Activated naive CD4-positive, alpha-beta T cell treated with anti-CD3 and anti-CD28 coated beads for 36 hours (primary cell): ENCODE results near the gene RBFOX2. TPM values are rescaled to one million over a fixed set of nuclear protein-coding genes. Genes with fewer than 3 reads are reported as not detected.

Experiments
- CTCF ChIA-PET: fragments of 350-600 bp; sonication (Branson Sonifier 250); formaldehyde crosslinking; loops from one replicate; lab custom pipeline; 2021; ENCODE audit warnings: antibody characterized with exemption; lab: Charles Lee
- DNase-seq: peaks from one replicate; pipeline ENCODE4 v3.0.0-alpha.2; 2020
- H3K27ac Mint-ChIP-seq: one replicate; pipeline ENCODE4 v1.8.0; 2021; ENCODE audit warnings: mild to moderate bottlenecking, mixed read lengths
- H3K27me3 Mint-ChIP-seq: one replicate; pipeline ENCODE4 v1.8.0; 2021; ENCODE audit warnings: low read depth, mixed read lengths
- H3K36me3 Mint-ChIP-seq: one replicate; pipeline ENCODE4 v1.8.0; 2021; ENCODE audit warnings: low read depth, mixed read lengths
- H3K4me1 Mint-ChIP-seq: one replicate; pipeline ENCODE4 v1.8.0; 2021; ENCODE audit warnings: low read depth, mixed read lengths
- H3K4me3 Mint-ChIP-seq: one replicate; pipeline ENCODE4 v1.8.0; 2021; ENCODE audit warnings: mild to moderate bottlenecking, moderate library complexity, mixed read lengths
- H3K9me3 Mint-ChIP-seq: one replicate; pipeline ENCODE4 v1.8.0; 2021; ENCODE audit warnings: mixed read lengths
- intact Hi-C: fragments of 100-400 bp; cut with micrococcal nuclease; formaldehyde crosslinking; loops from one replicate; pipeline ENCODE4 v1.15.1; 2023
- total RNA-seq, 2 experiments: library from RNA; stranded (reverse); gene quantifications; one replicate each; pipeline ENCODE4 v1.2.3, GENCODE V29; 2021

RBFOX2 gene
- total RNA-seq, 2 experiments from 2014 or later = 3.3 to 4.3 TPM

DNA sequence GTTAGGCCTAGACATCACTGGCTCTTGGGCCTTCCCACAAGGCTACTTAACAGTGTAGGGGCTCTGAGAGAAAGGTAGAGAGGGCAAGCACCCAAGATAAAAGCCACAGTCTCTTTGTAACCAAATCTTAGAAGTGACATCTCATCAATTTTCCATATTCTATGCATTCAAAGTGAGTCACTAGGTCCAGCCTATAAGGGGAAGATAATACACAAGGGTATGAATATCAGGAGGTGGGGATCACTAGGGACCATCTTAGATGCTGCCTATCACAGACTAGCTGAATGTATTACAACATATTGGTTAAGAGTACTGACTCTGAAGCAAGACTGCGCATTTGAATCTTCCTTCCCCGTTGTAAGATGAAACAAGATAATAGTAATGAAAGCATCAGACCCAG, 144.1 kb downstream of the RBFOX2 start:
- no peaks in the 10 kb centered on the region for H3K36me3 Mint-ChIP-seq
- intact Hi-C loops = no loop called here
- peaks cover 23% of the 10 kb centered on the region for H3K4me1 Mint-ChIP-seq
- H3K27ac Mint-ChIP-seq = no peak overlapping the region
- no peaks in the 10 kb centered on the region for H3K9me3 Mint-ChIP-seq
- H3K27me3 Mint-ChIP-seq = no peaks in the 10 kb centered on the region
- H3K4me3 Mint-ChIP-seq = no peak overlapping the region
- CTCF ChIA-PET = interaction anchor here (0.7 kb wide), 1 partner anchor 24 kb away, joined by 3 read pairs; no protein-coding TSS in a partner anchor
- DNase-seq = no peak

DNA sequence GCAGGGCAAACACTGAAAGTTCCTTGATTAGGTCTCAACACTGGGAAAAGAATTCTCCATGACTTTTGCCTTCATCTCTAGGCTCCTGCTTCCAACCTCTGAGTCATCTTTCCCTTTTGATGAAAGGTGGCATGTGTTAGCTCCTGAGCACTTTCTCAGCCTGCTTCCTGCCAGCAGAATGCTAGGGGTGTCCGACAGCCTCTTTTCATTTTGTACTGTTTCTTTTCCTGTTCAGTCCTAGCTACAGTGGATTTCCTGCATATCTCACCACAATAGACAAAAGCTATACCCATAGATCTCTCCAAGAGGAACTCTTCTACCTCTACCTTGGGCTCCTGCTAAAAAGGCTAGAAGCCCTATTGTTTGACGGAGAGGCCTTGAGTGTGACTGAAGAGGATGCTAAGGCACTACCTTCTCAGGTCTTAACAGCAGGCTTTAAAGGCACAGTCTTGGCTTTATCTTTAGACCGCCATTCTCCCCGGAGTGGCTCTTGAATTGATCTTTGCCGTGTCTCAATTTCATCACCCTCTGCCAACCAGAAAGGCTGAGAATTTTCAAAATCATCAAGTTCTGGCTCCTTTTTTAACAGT, 145.5 kb downstream of the RBFOX2 start:
- intact Hi-C loops = no loop called here
- Mint-ChIP-seq H3K27me3 (no peaks in the 10 kb centered on the region), H3K4me3 (no peak overlapping the region), H3K27ac (no peak overlapping the region), H3K4me1 (peaks cover 23% of the 10 kb centered on the region), H3K9me3 (no peaks in the 10 kb centered on the region), H3K36me3 (no peaks in the 10 kb centered on the region)
- DNase-seq = peak; percentile 13
- CTCF ChIA-PET = no interaction called here

DNA sequence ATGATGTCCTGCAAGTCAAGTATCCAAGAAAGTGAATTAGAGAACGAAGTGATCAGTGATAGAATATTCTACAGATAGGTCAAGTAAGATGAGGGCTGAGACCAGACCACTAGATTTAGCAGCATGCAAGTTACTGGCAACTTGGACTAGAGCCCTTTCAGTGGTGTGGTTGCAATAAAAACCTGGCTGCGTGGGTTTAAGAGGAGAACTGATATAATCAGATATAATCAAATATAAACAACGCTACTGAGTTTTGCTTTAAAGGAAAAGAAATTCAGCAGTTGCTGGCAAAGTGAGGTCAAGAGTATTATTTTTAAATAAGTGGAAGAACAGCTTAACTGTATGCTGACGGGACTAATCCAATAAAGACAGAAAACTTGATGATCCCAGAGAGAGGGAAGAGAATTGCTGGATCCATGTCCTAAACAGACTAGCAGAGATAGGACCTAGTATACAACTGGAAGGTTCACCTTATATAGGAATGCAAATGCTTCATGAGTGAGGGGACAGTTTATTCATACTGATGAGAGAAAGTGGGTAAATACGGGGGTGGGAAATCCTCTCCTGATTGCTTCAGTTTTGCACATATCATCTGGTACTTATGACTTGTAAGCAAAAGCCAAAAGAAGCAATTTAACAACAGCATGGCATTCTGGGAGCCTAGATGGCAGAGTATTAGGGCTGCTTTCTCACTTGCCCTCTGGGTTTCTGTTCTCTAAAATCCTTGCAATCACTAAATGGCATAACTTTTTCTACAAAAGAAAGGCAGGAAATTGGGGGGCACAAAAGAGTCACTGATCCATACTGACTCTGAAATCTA, 146.2 kb downstream of the RBFOX2 start:
- DNase-seq = no peak
- H3K4me3 Mint-ChIP-seq = no peak overlapping the region
- peaks cover 23% of the 10 kb centered on the region for H3K4me1 Mint-ChIP-seq
- intact Hi-C loops = no loop called here
- H3K27ac Mint-ChIP-seq = no peak overlapping the region
- no peaks in the 10 kb centered on the region for H3K36me3 Mint-ChIP-seq
- H3K27me3 Mint-ChIP-seq = no peaks in the 10 kb centered on the region
- CTCF ChIA-PET = no interaction called here
- no peaks in the 10 kb centered on the region for H3K9me3 Mint-ChIP-seq

DNA sequence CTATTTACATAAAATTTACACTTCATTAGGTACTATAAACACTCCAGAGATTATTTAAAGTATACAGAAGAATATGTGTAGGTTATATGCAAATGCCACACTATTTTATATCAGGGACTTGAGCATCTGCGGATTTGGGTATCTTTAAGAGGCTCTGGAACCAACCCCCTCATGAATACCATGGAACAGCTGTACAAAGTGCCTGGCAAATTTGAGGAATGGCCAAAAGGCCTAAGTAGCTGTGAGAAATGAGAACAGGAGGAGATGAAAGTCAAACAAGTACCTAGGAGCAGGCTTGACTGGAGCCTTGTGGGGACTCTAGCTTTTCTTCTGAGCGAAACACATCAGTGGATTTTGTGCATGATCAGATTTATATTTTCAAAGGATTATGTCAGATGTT, 149.3 kb downstream of the RBFOX2 start:
- peaks cover 30% of the 10 kb centered on the region for H3K4me1 Mint-ChIP-seq
- no peak overlapping the region for H3K4me3 Mint-ChIP-seq
- DNase-seq = no peak
- no peaks in the 10 kb centered on the region for H3K27me3 Mint-ChIP-seq
- H3K9me3 Mint-ChIP-seq = no peaks in the 10 kb centered on the region
- CTCF ChIA-PET = interaction anchor here (1.9 kb wide), 1 partner anchor 186 kb away, joined by 5 read pairs; no protein-coding TSS in a partner anchor
- no peaks in the 10 kb centered on the region for H3K36me3 Mint-ChIP-seq
- intact Hi-C loops = no loop called here
- no peak overlapping the region for H3K27ac Mint-ChIP-seq

DNA sequence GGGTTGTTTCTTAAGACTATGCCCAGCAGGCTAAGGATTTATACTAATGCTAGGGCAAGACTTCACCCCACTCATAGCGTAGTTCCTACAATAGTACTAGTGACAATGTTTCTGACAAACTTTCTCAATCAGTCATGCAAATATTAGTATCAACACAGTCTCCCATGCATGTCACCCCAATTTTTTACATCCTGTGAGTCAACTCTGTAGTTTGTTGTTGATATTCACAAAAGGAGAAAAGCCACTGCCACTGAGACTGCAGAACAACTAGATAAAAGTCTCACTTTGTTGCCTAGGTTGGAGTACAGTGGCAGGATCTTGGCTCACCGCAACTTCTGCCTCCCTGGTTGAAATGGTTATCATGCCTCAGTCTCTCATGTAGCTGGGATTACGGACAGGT, 155.2 kb downstream of the RBFOX2 start:
- H3K36me3 Mint-ChIP-seq = no peaks in the 10 kb centered on the region
- H3K27ac Mint-ChIP-seq = no peak overlapping the region
- no peak for DNase-seq
- peaks cover 2% of the 10 kb centered on the region for H3K9me3 Mint-ChIP-seq
- intact Hi-C loops = no loop called here
- peaks cover 8% of the 10 kb centered on the region for H3K4me1 Mint-ChIP-seq
- no peaks in the 10 kb centered on the region for H3K27me3 Mint-ChIP-seq
- CTCF ChIA-PET = interaction anchor here (1.6 kb wide), 1 partner anchor 192 kb away, joined by 4 read pairs; no protein-coding TSS in a partner anchor
- H3K4me3 Mint-ChIP-seq = no peak overlapping the region

DNA sequence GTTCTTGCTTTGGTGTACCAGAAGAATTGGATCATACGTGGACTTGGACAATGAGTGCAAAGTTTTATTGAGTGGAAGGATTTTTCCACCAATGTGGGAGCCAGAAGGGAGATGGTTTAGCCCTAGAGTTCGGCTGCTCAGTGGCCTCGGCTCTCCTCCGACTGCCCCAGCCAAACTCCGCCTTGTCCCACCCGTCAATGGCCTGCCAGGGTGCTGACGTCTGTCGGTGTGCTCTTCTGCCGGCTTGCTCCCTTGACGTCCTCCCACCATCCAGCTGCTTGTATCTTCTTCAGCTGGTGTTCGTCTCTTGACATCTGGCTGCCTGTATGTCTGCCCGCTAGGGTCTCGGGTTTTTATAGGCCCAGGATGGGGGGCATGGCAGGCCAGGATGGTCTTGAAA, 156.2 kb downstream of the RBFOX2 start:
- Mint-ChIP-seq H3K27me3 (no peaks in the 10 kb centered on the region), H3K27ac (no peak overlapping the region), H3K9me3 (peaks cover 2% of the 10 kb centered on the region), H3K4me3 (no peak overlapping the region), H3K4me1 (peaks cover 8% of the 10 kb centered on the region), H3K36me3 (no peaks in the 10 kb centered on the region)
- intact Hi-C loops = no loop called here
- no peak for DNase-seq
- CTCF ChIA-PET = interaction anchor here (1.0 kb wide), 1 partner anchor 257 kb away, joined by 3 read pairs; no protein-coding TSS in a partner anchor

DNA sequence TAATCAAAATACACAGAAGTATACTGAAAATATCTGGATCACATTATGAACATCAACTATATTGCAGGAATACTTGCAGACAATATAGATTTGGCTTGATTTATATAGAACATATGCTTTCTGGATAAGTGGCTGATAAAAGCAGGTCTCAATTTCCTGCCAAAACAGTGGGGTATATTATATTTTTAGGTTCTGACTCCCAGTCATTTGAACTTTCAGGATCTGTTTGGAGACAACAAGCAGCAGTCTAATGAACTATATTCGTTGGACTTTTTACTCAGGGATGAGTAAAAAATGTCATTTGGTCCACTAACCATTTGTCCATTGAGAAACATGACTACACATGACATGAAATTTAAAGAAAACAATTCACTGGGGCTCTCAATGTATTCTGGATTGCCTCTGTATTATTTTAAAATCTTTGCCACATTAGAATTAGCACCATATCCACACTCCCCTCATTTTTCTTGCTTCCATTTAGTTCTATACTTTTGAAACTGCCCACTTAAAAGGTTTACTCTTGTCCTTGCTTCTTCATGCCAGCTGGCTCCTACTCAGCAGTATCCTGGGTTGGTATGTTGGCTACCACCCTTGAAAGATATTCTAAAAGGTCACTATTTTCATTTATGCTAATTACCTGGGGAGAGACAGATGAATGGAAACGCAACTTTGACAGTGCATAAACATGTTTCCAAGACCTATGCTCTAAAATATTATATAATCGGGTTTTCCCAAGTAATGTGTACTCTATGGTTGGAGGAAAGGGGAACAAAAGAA, 157.9 kb downstream of the RBFOX2 start:
- H3K9me3 Mint-ChIP-seq = peaks cover 2% of the 10 kb centered on the region
- no peaks in the 10 kb centered on the region for H3K27me3 Mint-ChIP-seq
- DNase-seq = no peak
- CTCF ChIA-PET = no interaction called here
- H3K27ac Mint-ChIP-seq = no peak overlapping the region
- H3K4me1 Mint-ChIP-seq = no peaks in the 10 kb centered on the region
- no peak overlapping the region for H3K4me3 Mint-ChIP-seq
- intact Hi-C loops = no loop called here
- no peaks in the 10 kb centered on the region for H3K36me3 Mint-ChIP-seq

DNA sequence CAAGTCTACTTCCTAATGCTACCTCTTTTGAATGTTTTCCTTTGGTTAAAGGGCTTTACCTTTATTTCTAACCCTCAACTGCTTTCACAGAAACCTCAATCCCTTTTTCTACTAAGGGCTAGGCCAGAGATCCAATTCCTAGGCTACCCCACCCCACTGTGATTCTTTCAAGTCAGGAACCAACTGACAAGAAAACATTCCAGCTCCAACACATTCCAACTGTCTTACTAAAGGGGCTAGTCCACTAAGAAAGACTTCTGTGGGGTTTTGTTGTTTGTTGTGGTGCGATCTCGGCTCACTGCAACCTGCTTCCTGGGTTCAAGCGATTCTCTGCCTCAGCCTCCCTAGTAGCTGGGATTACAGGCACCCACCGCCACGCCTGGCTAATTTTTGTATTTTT, 159.7 kb downstream of the RBFOX2 start:
- no peaks in the 10 kb centered on the region for H3K36me3 Mint-ChIP-seq
- H3K27ac Mint-ChIP-seq = no peak overlapping the region
- no peak for DNase-seq
- no peaks in the 10 kb centered on the region for H3K4me1 Mint-ChIP-seq
- intact Hi-C loops = no loop called here
- peaks cover under 1% of the 10 kb centered on the region for H3K9me3 Mint-ChIP-seq
- no peak overlapping the region for H3K4me3 Mint-ChIP-seq
- H3K27me3 Mint-ChIP-seq = no peaks in the 10 kb centered on the region
- CTCF ChIA-PET = no interaction called here

DNA sequence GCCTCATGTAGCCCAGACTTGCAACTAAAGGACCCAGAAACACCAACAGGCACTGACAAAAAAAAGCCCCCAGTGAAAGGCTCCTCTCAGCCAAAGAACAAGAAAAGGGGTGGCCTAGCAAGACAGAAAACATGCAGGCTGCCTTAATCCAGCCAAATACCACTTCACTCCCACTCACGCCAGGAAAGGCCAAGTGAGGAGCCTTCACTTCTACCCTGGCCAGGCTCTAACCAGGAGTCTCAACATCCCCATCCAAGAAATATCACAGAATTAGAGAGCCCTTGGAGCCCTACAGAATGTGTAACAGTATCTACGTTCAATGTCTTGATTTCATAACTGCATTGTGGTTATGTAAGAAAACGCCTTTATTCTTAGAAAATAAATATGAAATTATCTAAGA, 162.0 kb downstream of the RBFOX2 start:
- no peak overlapping the region for H3K4me3 Mint-ChIP-seq
- no peaks in the 10 kb centered on the region for H3K9me3 Mint-ChIP-seq
- intact Hi-C loops = no loop called here
- no peaks in the 10 kb centered on the region for H3K36me3 Mint-ChIP-seq
- no peak overlapping the region for H3K27ac Mint-ChIP-seq
- CTCF ChIA-PET = no interaction called here
- DNase-seq = no peak
- H3K27me3 Mint-ChIP-seq = no peaks in the 10 kb centered on the region
- H3K4me1 Mint-ChIP-seq = no peaks in the 10 kb centered on the region

DNA sequence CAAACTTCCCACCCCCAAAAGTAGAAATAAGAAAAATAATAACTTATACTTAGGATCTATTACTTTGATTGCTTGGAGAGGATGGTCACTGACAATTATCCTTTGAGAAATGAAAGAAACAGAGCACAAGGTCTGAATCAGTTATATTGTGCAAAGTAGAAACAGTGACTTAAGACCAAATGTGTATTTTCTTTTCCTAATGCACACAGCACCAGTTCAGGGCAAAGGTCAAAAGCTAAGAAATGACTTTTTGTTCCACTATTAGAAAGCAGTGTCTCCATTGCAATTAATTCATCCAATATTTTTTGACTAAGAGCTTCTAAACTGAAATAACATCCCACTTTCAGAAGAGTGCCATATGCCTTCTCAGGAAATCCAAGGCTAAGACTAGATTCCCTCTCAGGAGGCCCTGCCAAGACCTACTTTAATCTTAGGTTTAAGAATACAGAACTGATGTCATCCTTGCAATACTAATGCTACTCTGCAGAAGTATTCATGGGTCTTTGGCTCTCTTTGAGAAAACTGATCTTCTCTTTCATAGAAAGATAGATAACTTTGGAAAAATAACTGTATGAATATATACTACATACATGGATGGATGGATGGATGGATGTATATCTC, 164.0 kb downstream of the RBFOX2 start:
- Mint-ChIP-seq H3K9me3 (no peaks in the 10 kb centered on the region), H3K4me3 (no peak overlapping the region), H3K27ac (no peak overlapping the region), H3K27me3 (no peaks in the 10 kb centered on the region), H3K36me3 (no peaks in the 10 kb centered on the region), H3K4me1 (no peaks in the 10 kb centered on the region)
- intact Hi-C loops = no loop called here
- CTCF ChIA-PET = interaction anchor here (0.6 kb wide), 1 partner anchor 314 kb away, joined by 3 read pairs; no protein-coding TSS in a partner anchor
- DNase-seq = no peak

DNA sequence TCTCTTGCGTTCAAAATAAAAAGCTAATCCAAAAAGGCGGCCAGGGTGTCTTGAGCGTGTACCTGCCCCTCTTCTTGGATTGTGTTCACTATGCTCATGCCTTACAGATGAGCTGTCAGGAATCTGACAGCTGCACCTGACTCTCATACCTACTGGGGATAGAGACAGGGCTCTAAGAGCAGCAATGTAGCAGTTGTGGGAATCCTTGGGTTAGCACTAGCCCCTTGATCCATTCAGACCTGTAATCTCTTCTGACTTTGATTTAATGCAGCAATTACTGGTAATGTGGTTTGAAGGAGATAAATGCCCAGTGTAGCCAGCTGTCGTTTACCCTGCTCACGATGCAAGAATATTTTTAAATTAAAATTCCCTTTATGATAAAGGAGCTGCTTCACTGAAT, 165.2 kb downstream of the RBFOX2 start:
- no peak for DNase-seq
- Mint-ChIP-seq H3K4me1 (no peaks in the 10 kb centered on the region), H3K27me3 (no peaks in the 10 kb centered on the region), H3K9me3 (no peaks in the 10 kb centered on the region), H3K4me3 (no peak overlapping the region), H3K27ac (no peak overlapping the region), H3K36me3 (no peaks in the 10 kb centered on the region)
- intact Hi-C loops = no loop called here
- CTCF ChIA-PET = interaction anchor here (0.6 kb wide), 1 partner anchor 230 kb away, joined by 3 read pairs; no protein-coding TSS in a partner anchor

DNA sequence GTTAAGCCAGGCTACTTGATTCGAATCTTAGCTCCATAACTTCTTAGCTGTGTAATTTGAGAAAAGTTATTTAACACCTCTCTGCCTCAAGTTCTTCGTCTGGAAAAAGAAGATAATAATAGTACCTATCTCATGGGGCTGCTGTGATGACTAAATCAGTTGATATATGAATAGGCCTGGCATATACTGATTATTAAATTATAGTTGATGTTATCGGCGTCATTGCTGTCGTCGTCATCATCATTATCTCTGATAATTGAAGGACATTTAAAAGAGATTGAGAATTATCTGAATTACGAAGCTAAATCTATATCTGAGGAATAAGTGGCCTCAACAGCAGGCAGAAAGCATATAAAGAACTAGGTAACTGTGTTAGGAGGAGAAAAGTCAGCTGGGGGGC, 165.9 kb downstream of the RBFOX2 start:
- Mint-ChIP-seq H3K36me3 (no peaks in the 10 kb centered on the region), H3K9me3 (no peaks in the 10 kb centered on the region), H3K27me3 (no peaks in the 10 kb centered on the region), H3K4me3 (no peak overlapping the region), H3K4me1 (no peaks in the 10 kb centered on the region), H3K27ac (no peak overlapping the region)
- CTCF ChIA-PET = no interaction called here
- intact Hi-C loops = no loop called here
- no peak for DNase-seq
